Right ventricle myocardium inferior (tissue), 1 donor: Measurements from ENCODE around the gene ATP10A. TPM values are rescaled to one million over a fixed set of nuclear protein-coding genes. Genes with fewer than 3 reads are reported as not detected.
"Not testable (repeated sequence)": the region's sequence is repeated elsewhere in the genome, so short reads cannot be mapped to it uniquely, and the experiment has no call there.

Source experiments
- ATAC-seq: fragments of 200-7000 bp; cut with Tn5 transposase; one replicate; pipeline ENCODE4 v1.9.1; 2020; ENCODE audit warnings: mild to moderate bottlenecking, moderate library complexity
- DNase-seq: peaks from one replicate; pipeline ENCODE4 v3.0.0; 2021; ENCODE audit errors: missing footprints
- intact Hi-C: fragments of 100-400 bp; cut with DNase I; formaldehyde crosslinking; loops from one replicate; pipeline ENCODE4 v1.11.0; 2022
- total RNA-seq: library from RNA; stranded (reverse); fragmentation: NEBNext Ultra II Directional; extraction: Animal tissue kit (Norgen Biotek cat#: 25700); gene quantifications from one replicate; pipeline ENCODE4 v1.2.1, GENCODE V29; 2021
- donor health status: DM: no; HTN: yes; CAD: no; lungs with severe emphysema.

Gene ATP10A
- total RNA-seq, 1 donor from 2014 or later = 1.7 TPM

DNA sequence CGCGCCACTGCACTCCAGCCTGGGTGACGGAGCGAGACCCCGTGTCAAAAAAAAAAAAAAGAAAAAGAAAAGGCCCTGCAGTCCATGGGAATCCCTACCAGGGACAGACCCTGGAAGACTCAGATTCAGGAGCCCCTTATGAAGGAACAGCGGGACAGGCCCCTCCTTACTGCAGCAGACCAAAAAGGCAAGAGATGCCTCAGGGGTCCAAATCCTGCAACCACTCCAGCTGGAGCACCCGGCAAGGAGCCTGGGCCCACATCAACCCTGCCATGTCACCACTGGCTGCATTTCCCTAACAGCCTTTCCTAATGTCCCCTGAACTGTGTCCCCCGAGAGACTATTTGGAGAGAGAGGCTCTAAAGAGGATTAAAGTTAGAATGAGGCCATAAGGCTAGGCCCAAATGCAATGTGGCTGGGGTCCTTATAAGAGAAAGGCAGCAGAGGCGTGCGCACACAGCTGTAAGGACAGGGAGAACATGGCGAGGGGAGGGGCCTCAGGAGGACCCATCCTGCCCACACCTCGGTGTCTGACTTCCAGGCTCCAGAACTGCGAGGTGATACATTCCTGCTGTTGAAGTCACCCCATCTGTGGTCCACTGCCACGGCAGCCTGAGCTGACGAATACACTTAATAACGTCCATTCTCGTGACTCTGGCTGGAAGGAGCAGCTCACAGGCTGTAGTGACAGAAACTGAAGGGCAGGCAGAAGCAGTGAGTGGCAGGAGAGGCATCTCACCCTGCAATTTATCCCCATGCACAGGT is 78.1 kb downstream of the ATP10A start:
- ATAC-seq = no peak
- DNase-seq = no peak
- intact Hi-C loops = no loop called here

DNA sequence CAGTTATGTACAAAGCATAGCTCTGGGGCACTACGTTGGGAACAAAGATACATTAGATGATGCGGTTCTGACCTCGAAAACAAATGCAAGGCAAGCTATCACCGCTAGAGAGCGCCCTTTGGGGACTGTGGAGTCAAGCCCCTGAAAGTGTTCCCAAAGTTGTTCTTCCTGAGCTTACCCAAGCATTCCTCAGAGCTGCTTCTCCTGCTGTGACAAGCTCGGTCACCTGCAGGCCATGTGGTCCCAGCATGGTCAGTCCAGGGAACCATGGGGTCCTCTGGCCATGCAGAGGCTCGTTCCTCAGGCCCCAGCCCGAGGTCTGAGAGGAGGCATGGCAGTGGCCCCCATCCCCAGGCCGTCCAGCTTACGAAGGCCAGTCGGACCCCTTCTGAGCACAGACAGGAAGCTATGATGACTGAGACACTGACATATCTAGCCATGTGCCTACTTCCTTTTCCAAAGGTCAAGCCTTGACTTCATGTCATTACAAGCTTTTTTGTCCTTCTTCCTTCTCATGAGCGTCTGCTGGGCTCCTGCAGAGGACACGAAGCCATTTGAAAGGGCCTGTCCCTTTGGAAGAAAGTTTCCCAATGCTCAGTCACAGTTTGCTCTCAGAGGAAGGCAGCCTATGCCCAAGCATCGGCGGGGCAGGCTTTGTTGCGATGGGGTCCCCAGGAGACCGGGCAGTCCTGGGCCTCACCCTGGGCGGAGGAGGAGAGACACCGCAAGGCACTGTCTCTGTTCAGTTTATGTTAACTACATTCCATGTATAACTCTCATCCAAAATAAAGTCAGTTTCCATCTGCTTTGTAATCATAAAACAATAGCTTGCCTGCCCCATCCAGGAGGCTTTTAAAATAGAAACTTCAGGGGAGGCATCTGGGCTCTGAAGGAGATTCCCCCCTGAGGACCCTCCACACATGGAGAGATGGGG is 79.3 kb downstream of the ATP10A start:
- intact Hi-C loops = no loop called here
- no peak for ATAC-seq

DNA sequence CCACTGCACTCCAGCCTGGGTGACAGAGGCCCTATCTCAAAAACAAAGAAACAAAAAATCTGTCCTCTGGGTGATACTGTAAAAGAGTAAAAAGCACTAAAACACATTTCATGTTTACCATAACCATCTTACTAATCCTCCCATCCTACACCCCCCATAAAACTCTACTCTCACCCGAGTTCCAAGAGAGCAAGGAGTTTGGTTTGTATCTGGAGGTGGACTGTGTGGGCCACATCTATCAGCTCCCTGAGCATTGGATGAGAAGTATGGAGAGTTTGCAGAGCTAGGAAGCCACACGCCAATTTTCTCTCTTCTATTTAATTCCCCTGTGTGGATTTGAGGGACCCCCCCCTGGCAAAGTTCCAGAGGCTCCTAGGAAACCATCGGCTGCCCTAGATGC is 80.0 kb downstream of the ATP10A start:
- intact Hi-C loops = no loop called here
- DNase-seq (no peak), ATAC-seq (no peak)

More for the DNA sequence above, 79.3 kb downstream of the ATP10A start:
- no peak for DNase-seq

DNA sequence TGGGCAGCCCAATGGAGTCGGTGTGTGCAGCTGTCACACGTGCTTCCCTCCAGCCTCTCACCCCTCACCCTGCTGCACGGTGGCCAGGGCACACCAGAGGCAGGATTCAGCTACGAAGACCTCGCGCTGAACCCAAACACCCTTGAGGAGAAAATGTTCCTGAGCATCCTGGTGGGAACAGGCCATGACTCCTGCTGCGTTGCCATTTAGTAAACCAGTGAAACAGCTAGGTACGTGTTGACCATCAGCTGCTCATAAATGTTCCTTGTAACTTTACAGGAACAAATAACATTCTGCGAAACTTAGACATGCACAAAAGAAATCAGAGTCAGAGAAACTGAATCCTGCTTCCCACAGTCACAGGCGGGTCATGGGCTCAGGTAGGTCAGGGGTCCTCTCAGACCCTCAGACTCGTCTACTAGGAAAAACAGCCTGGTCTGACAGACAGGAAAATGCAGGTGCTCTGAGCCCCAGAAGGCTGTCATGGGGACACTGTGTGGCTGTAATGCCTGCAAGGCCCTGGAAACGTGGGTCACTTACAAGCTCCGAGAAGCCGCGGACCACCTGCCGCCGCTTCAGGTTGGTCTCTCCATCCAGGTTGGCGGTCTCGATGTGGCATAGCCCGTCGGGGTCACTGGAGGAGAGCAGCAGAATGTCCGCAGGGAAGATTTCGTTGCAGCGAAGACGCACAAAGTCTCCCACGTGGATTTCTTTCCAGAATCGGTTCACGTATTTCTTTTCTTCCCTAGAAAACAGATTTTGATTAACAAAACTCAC is 82.5 kb downstream of the ATP10A start:
- no peak for ATAC-seq
- intact Hi-C loops = no loop called here

DNA sequence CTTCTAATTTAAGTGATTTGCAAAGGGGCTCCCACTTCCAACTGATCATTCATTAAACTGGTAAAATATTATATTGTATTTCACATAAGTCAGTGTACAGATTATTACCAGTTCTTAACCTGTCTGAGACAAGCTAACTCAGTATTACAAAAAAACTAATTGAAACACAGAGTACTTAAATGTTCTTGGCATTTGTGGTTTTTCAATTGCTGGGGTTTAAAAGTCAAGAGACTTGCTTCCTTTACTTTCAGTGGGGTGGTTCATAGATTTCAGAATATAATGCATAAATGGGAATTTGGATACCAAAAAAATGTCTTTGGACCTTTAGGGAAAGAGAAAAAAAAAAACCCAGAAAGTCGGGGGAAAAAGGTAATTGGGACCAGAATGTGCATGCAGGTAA is 85.0 kb downstream of the ATP10A start:
- intact Hi-C loops = no loop called here
- DNase-seq (no peak), ATAC-seq (no peak)

More for the DNA sequence above, 82.5 kb downstream of the ATP10A start:
- DNase-seq = no peak

DNA sequence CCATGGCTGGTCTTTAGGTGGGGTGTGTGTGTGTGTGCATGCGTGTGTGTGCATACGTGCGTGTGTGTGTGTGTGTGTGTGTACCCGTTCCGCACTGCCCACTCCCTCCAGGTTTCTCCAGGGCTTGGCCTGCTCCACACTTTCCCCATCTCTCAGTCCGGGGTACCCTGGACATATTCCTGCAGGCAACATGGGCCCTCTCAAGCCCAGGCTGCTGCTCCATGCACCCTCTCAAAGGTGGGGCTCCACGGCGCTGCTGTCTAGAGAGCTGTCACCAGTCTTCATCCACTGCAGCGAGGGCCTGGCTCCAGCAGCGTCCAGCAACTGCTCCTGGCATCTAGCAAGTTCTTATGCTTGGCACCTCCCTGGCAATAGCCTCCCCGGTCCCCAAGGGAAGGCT is 86.1 kb downstream of the ATP10A start:
- DNase-seq = no peak
- no peak for ATAC-seq
- intact Hi-C loops = no loop called here

DNA sequence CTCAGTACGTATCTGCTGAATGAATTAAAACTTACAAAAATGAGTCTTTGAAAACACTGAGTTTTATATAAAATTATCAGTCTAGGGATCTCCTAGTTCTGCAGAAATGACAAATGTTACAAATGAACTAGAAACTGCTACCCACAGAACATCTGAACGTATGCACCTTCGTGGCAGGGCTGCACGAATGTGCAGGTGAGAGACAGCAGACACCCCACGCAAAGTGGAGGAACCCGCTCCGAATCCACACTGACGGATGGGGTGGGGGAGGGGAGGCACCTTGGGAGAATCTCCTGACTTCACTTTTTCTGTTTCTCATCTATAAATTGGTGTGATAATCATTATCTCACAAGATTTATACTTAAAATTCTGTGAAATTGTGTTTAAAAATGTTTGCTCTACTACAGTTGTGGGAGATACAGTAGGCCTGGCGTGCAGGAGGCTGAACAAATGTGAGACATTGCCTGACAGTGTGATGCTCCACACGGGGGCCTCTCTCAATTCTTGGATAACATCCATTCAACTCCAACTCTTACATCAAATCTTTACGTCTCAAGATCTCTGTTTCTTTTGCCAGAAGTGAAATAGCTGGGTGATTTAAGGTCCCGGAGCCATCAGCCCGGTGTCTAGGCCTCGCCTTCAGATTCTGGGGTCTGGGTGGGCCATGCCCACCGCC is 86.9 kb downstream of the ATP10A start:
- ATAC-seq = no peak
- DNase-seq = no peak
- intact Hi-C loops = no loop called here

DNA sequence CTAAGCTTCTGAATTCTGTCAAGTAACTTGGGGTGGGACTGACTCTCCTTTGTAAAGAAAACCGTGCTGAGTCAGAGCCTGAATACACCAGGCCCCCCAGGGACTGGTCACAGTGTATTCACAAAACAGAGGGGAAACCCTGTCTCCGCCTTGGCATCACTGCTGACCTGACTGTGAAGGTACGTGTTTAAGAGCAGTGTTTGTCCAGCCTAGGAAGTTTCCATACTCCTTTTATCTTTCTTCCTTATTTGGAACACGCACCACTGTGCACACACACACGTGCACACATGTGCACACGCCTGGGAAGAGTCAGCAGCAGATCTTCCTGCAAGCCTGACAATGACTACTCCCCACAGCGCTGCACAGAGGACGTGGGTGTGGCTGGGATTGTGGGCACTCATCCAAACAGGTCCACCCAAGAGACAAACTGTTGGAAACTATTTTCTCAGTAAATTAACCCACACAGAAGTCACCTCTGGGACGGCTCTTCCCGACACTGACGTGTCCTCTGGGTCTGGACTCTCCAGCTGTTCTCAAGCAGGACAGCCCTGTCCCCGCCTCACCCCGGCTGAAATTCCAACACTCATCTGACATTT is 87.7 kb downstream of the ATP10A start:
- intact Hi-C loops = no loop called here
- ATAC-seq (peak; percentile 91), DNase-seq (no peak)

DNA sequence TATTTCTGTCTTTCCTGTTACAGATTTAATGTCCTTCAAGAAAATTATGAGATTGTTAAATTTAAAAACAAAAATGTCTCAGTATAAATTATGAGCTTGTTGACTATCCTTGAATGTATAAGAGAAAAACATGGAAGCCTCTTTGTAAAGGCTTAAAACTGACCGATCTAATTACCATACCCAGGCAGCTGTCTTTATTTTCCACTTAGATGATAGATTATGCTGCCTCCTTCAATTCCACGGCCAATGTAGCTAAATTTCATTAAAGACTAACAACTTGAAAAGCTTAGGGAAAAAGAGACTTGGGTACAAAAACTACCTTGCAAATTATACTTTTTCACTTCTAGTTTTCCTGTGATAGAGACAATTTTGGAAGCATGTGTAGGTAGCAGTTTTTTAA is 88.3 kb downstream of the ATP10A start:
- no peak for ATAC-seq
- intact Hi-C loops = no loop called here
- no peak for DNase-seq

DNA sequence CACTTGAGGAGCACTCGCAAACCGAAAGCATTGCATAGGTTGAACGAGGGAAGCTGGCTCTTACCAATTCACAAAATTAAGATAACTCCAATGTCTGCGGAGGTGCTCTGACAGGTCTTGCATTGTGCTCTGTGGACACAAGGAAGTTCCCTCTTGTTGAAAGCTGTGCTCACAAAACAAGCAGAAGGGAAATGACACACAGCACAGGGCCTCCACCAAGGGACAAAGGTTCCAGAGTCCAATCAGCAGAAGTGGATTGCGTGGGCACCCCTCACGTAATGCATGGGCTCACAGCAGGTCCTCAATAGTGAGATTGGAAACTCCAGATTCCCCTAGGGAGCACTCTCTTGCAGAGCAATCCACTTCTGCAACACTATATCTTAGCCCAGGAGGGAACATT is 89.9 kb downstream of the ATP10A start:
- DNase-seq = no peak
- intact Hi-C loops = no loop called here
- ATAC-seq = no peak

DNA sequence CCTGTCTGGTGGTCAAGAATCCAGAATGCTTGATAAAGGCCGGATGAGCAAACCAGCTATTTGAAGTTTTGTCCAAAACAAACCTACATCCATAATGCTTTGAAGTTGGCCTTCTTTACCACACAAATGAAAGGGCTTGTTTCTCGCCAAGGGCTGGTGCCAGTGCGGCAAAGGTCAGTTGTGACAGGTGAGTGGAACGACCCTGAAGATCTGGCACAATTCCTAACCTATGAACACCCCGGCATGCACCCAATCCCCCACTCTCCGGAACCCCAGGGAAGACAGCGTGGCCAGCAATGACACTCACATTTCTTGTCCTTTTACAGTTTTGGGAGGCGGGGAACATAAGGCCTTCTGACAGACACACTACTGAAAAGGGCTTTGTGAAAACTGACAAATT is 90.6 kb downstream of the ATP10A start:
- ATAC-seq = no peak

DNA sequence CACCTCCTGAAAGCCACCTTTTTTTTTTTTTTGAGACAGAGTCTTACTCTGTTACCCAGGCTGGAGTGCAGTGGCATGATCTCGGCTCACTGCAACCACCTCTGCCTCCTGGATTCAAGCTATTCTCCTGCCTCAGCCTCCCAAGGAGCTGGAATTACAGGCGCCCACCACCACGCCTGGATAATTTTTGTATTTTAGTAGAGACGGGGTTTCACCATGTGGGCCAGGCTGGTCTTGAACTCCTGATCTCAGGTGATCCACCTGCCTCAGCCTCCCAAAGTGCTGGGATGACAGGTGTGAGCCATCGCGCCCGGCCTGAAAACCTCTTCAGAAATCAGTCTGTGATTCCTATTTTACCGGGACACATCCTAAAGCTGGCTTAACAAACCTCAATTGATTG is 91.4 kb downstream of the ATP10A start:
- intact Hi-C loops, ATAC-seq, DNase-seq: not testable (repeated sequence)

More for the DNA sequence above, 90.6 kb downstream of the ATP10A start:
- DNase-seq = no peak
- intact Hi-C loops = no loop called here

DNA sequence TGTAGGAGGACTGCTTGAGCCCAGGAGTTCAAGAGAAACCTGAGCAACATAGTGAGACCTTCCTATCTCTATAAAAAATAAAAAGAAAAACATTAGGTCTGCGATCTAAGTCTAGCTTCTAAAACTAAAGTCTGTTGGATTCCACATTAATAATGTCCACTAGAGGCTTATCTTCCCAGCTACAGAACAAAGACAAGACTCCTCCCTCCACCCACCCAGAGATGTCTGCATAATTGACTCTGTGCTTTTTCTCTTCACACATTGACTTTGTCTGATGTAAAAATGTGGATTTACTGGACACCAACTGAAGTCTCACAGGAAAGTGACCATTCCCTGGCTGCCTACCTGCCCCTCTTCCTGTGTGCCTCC is 91.8 kb downstream of the ATP10A start:
- intact Hi-C loops = no loop called here
- ATAC-seq (no peak), DNase-seq (no peak)

DNA sequence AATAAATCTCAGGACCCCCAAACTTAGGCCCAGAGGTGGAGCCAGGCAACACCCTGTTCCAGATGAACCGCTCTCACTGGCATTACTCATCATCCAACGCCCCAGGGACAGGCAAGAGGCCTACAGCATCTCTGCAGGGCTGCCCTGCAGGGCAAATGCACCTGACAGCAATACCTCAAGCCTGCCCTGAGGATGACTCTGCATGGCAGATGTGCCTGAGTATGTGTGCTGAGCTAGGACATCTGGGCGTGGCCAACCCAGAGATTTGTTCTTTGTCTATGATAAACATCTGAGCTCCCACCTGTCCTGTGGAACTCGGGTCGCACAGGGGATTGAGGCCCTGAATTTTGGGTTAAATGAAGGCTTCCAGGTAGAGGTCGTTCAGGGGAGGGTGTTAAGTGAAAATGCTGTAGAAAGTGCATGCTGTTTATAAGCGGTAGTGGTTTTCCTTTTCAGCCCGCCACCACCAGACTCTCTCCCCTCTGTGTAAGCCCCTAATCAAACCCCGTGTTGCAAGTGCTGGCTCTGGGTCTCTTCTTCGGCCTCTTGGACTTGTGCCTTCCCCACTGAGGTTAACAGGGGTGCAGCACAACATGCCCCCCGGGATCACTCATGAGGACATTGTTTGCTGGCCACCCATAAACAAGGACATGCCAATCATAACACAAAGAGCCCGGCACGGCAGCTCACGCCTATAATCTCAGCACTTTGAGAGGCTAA is 92.3 kb downstream of the ATP10A start:
- intact Hi-C loops = no loop called here
- no peak for ATAC-seq
- DNase-seq = no peak

DNA sequence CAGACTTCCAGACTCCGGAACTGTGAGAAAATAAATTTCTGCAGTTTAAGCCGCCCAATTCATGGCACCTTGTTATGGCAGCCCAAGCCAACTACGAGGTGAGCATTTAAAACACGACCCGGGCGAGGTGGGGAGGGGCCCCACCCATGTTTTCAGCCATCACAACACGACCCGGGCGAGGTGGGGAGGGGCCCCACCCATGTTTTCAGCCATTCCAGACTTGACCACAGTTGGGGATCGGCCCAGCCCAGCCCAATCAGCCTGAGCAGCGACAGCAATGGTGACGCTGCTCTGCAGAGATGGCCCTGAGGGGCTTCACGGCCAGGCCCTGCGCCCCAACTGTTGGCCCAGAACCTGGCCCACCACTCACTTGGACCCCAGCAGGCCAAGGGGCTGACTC is 93.1 kb downstream of the ATP10A start:
- DNase-seq (no peak), ATAC-seq (no peak)
- intact Hi-C loops = no loop called here

DNA sequence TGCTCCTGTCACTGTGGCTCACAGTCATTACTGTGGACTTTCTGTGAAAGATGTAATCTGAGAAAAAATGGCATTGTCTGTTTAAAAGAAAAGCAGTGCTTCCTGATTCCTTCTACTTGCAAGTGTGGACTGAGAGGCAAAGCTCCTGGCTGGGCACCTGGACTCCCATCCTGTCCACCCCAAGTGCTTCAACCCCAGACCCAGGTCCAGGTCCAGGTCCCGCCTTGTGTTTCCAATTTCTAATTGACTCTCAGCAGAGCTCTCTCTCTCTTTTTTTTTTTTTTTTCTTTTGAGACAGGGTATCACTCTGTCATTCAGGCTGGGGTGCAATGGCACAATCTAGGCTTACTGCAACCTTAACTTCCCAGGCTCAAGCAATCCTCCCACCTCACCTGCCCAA is 94.9 kb downstream of the ATP10A start:
- intact Hi-C loops = no loop called here
- ATAC-seq (no peak), DNase-seq (no peak)

DNA sequence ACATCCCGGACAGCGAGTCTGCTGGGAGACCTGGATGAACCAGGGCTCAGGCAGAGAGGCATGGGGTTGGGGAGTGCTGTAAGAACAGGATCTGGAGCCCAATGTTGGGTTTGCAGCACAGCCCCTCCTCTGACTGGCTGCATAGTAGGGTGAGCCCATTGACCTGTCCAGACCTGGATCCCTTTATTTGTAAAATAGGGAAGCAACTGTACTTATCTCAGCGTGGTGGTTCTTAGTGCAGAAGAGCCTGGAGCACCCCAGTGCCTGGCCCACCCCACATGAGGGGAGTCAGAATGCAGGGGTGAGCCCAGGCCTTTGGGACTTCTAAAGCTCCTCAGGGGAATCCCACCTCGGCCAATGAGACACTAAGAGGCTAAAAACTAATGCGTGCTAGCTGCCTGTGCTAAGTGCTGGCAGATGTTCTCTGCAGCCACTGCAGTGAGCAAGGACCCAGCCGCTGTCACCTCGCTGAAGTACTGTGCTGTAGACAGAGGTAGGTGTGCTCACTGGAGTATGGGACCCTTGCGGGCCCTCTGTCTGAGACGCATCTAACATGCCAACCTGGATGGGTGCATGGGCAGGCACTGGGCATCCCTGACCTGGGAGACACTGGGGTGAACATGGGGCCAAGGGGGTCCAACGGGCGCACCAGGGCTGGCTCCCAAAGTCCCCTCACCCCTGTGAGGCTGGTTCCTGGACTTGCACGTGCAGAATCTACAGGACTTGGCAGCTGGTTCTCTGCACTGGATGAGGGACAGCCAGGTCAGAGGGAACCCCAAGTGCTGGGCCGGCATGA is 95.6 kb downstream of the ATP10A start:
- intact Hi-C loops = no loop called here
- DNase-seq (no peak), ATAC-seq (no peak)
